MM.1S (cell line): ENCODE measurements around the gene TUBB2A.

ENCODE experiments used
- DNase-seq: peaks from one replicate; pipeline ENCODE4 v3.0.0-alpha.2; 2015
- H2AFZ ChIP-seq: fragments of 300-600 bp; sonication (generic); 2 replicates; pipeline ENCODE4 v1.6.0; 2016; ENCODE audit warnings: antibody characterized with exemption, low read length
- H3F3A ChIP-seq: fragments of 300-600 bp; sonication (generic); 2 replicates; pipeline ENCODE4 v1.6.1; 2016; ENCODE audit warnings: mild to moderate bottlenecking, antibody characterized with exemption, low read length, moderate library complexity, mixed read lengths; ENCODE audit not compliant: insufficient read depth
- H3K27ac ChIP-seq: fragments of 300-600 bp; sonication (generic); 2 replicates; pipeline ENCODE4 v1.5.1; 2016; ENCODE audit warnings: mild to moderate bottlenecking, low read length
- H3K27me3 ChIP-seq: fragments of 300-600 bp; sonication (generic); replicated peaks from 2 replicates; pipeline ENCODE4 v1.6.0; 2016; ENCODE audit warnings: low read length; ENCODE audit not compliant: insufficient read depth
- H3K36me3 ChIP-seq: fragments of 300-600 bp; sonication (generic); replicated peaks from 2 replicates; pipeline ENCODE4 v1.6.1; 2016; ENCODE audit warnings: mild to moderate bottlenecking, low read length, mixed read lengths; ENCODE audit not compliant: insufficient read depth
- H3K4me1 ChIP-seq: fragments of 300-600 bp; sonication (generic); 2 replicates; pipeline ENCODE4 v1.6.1; 2016; ENCODE audit warnings: low read length, mixed read lengths
- H3K4me2 ChIP-seq: fragments of 300-600 bp; sonication (generic); 2 replicates; pipeline ENCODE4 v1.6.0; 2016; ENCODE audit warnings: low read depth, low read length
- H3K4me3 ChIP-seq: fragments of 300-600 bp; sonication (generic); 2 replicates; pipeline ENCODE4 v1.5.1; 2016; ENCODE audit warnings: low read length, mixed read lengths
- H3K79me2 ChIP-seq: fragments of 300-600 bp; sonication (generic); 2 replicates; pipeline ENCODE4 v1.6.1; 2016; ENCODE audit warnings: mixed run types, low read length, mixed read lengths
- H3K9ac ChIP-seq: fragments of 300-600 bp; sonication (generic); 2 replicates; pipeline ENCODE4 v1.6.1; 2016; ENCODE audit warnings: low read length, mixed read lengths
- H3K9me2 ChIP-seq: fragments of 300-600 bp; sonication (generic); replicated peaks from 2 replicates; pipeline ENCODE4 v1.6.1; 2016; ENCODE audit warnings: mild to moderate bottlenecking, low read length, mixed read lengths; ENCODE audit not compliant: insufficient read depth
- H3K9me3 ChIP-seq: fragments of 300-600 bp; sonication (generic); replicated peaks from 2 replicates; pipeline ENCODE4 v1.6.1; 2016; ENCODE audit warnings: mild to moderate bottlenecking, low read length, mixed read lengths; ENCODE audit not compliant: insufficient read depth
- H4K20me1 ChIP-seq: fragments of 300-600 bp; sonication (generic); 2 replicates; pipeline ENCODE4 v1.6.1; 2016; ENCODE audit warnings: mild to moderate bottlenecking, low read length, moderate library complexity, mixed read lengths; ENCODE audit not compliant: insufficient read depth
- EZH2 ChIP-seq: fragments of 300-600 bp; sonication (generic); optimal IDR thresholded peaks from 2 replicates; pipeline ENCODE3; 2017; ENCODE audit warnings: low read depth, mild to moderate bottlenecking, antibody characterized with exemption, low read length, mixed read lengths
- EZH2phosphoT487 ChIP-seq: fragments of 300-600 bp; sonication (generic); IDR thresholded peaks from 2 replicates; pipeline ENCODE4 v1.6.1; 2018; ENCODE audit warnings: antibody characterized with exemption, low read length
- TF ChIP-seq, protein P1 (sequence below): fragments of 300-600 bp; sonication (generic); IDR thresholded peaks from 2 replicates; pipeline ENCODE4 v1.5.1; 2016; ENCODE audit warnings: antibody characterized with exemption, low read length, mixed read lengths

The TUBB2A gene

DNA sequence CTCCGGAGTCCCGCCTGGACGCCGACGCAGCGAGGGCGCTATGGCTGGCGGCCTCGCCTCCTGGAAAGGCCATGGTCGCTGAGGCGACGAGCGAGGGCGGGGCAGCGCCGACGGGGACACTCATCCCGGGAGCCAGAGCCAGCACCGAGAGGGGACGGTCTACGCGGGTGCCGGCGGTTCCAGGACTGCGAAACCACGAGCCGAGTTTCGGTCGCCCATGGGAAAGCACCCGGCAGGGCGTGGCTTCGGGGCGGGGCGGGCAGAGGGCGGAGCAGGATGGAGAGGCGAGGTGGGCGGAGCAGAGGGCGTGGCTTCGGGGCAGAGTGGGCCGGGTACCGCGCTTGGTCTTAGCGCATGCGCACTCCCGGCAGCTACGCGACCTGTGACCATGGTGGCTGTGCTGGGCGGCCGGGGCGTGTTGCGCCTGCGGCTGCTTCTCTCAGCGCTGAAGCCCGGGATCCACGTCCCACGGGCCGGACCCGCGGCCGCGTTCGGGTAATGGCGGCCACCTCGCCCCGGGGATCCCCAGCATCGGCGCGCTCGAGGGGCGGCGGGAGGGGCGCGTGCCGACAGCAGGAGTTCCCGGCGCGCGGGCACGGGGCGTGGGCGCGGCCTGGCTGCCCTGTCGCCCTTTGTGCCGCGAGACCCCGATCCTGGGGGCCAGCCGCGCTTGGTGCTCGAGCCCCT, 38.8 kb downstream of the TUBB2A start, which contains the start of gene BPHL:
Gene BPHL (plus strand): TSS at position 359 of the 687 bp plus-strand sequence. CDS start 30 bp downstream, at position 389.
- Histone ChIP-seq H3K4me3 (peak within 1 kb of the TSS; percentile 68), H4K20me1 (no peaks in the 10 kb centered on the region), H3K27me3 (no peaks in the 10 kb centered on the region), H3K9me3 (no peaks in the 10 kb centered on the region), H3K4me1 (peaks cover 15% of the 10 kb centered on the region; the same call in 1 of the 2 replicates), H2AFZ (peak within 1 kb of the TSS; percentile 95), H3K9me2 (no peaks in the 10 kb centered on the region), H3K4me2 (peak within 1 kb of the TSS; percentile 100), H3K9ac (peak within 1 kb of the TSS; percentile 68; the same call in 1 of the 2 replicates), H3K36me3 (no peaks in the 10 kb centered on the region), H3F3A (peaks cover 11% of the 10 kb centered on the region), H3K27ac (peak within 1 kb of the TSS; percentile 30; the same call in 1 of the 2 replicates), H3K79me2 (no peaks in the 10 kb centered on the region)
- peak; percentile 91 for DNase-seq
- no peak for TF ChIP-seq EZH2
- no peak for TF ChIP-seq EZH2phosphoT487
- TF ChIP-seq, protein P1, sequence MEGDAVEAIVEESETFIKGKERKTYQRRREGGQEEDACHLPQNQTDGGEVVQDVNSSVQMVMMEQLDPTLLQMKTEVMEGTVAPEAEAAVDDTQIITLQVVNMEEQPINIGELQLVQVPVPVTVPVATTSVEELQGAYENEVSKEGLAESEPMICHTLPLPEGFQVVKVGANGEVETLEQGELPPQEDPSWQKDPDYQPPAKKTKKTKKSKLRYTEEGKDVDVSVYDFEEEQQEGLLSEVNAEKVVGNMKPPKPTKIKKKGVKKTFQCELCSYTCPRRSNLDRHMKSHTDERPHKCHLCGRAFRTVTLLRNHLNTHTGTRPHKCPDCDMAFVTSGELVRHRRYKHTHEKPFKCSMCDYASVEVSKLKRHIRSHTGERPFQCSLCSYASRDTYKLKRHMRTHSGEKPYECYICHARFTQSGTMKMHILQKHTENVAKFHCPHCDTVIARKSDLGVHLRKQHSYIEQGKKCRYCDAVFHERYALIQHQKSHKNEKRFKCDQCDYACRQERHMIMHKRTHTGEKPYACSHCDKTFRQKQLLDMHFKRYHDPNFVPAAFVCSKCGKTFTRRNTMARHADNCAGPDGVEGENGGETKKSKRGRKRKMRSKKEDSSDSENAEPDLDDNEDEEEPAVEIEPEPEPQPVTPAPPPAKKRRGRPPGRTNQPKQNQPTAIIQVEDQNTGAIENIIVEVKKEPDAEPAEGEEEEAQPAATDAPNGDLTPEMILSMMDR = no peak

DNA sequence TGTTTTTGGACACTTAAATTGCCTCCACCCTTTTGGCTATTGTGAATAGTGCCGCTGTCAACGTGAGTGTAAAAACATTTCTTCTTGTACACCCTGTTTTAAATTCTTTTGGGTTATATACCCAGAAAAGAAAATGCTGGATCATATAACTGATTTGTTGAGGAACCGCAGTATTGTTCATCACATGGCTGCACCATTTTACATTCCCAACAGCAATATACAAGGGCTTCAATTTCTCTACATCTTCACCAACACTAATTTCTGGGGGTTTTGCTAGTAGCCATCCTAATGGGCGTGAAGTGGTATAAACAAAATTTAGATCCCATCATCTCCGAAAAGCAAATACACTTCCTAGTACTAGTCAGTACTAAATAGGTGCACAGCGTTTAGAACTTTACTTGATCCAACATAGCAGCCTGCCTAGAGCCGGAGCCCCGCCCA, 39.4 kb downstream of the TUBB2A start:
- Histone ChIP-seq H2AFZ (peak overlapping the region; percentile 54; the same call in 1 of the 2 replicates), H3K4me2 (peak overlapping the region; percentile 61), H3K27me3 (no peaks in the 10 kb centered on the region), H3K9me2 (no peaks in the 10 kb centered on the region), H3K9ac (peak overlapping the region; percentile 32; the same call in 1 of the 2 replicates), H3F3A (peaks cover 11% of the 10 kb centered on the region), H4K20me1 (no peaks in the 10 kb centered on the region), H3K27ac (peak overlapping the region; percentile 30; the same call in 1 of the 2 replicates), H3K4me3 (peak overlapping the region; percentile 68), H3K9me3 (no peaks in the 10 kb centered on the region), H3K36me3 (0 out of 2 replicates have a peak, but pooled peaks cover 2% of the 10 kb centered on the region), H3K4me1 (peaks cover 15% of the 10 kb centered on the region; the same call in 1 of the 2 replicates), H3K79me2 (no peaks in the 10 kb centered on the region)
- TF ChIP-seq EZH2 (no peak), EZH2phosphoT487 (no peak)
- TF ChIP-seq, protein P1 = no peak
- DNase-seq = no peak

DNA sequence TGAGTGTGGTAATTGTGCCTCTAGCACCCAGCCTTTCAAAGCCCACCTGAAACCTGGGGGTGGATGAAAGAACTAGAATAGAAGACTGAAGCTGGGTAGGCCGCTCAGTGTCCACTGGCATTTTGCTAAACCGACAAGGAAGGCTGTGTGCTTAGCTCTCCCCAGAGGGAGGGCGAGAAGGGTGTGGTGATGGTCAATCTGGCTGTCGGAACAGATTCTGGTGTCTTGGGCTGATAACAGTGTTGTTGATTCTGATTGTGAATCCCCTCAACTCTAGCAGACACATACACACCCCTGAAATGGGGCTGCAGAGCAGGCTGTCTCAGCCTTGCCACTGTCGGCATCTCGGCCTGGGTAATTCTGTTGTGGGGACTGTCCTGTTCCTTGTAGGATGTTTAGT, 43.0 kb downstream of the TUBB2A start:
- Histone ChIP-seq H3K9ac (no peak overlapping the region), H3K27ac (no peak overlapping the region), H3K9me2 (no peaks in the 10 kb centered on the region), H3K4me2 (no peak overlapping the region), H3K36me3 (0 out of 2 replicates have a peak, but pooled peaks cover 2% of the 10 kb centered on the region), H3K27me3 (no peaks in the 10 kb centered on the region), H3K79me2 (no peaks in the 10 kb centered on the region), H4K20me1 (no peaks in the 10 kb centered on the region), H3K4me3 (no peak overlapping the region), H3K4me1 (peaks cover 14% of the 10 kb centered on the region; the same call in 1 of the 2 replicates), H3K9me3 (no peaks in the 10 kb centered on the region), H2AFZ (no peak overlapping the region), H3F3A (peaks cover 11% of the 10 kb centered on the region)
- DNase-seq = no peak
- TF ChIP-seq EZH2phosphoT487 = no peak
- TF ChIP-seq, protein P1 = no peak
- TF ChIP-seq EZH2 = no peak
